HG03103 (cell line): ENCODE data around the gene BEAN1.
A peak's percentile ranks its signal among the peaks of the same experiment; 100 is the strongest.
"Not testable (repeated sequence)": the region's sequence is repeated elsewhere in the genome, so short reads cannot be mapped to it uniquely, and the experiment has no call there.

Source experiments
- ATAC-seq: cut with Tn5 transposase; IDR thresholded peaks from one replicate; pipeline ENCODE4 v1.9.1; 2021; ENCODE audit warnings: low read depth; ENCODE audit not compliant: unreplicated experiment

BEAN1 gene

DNA sequence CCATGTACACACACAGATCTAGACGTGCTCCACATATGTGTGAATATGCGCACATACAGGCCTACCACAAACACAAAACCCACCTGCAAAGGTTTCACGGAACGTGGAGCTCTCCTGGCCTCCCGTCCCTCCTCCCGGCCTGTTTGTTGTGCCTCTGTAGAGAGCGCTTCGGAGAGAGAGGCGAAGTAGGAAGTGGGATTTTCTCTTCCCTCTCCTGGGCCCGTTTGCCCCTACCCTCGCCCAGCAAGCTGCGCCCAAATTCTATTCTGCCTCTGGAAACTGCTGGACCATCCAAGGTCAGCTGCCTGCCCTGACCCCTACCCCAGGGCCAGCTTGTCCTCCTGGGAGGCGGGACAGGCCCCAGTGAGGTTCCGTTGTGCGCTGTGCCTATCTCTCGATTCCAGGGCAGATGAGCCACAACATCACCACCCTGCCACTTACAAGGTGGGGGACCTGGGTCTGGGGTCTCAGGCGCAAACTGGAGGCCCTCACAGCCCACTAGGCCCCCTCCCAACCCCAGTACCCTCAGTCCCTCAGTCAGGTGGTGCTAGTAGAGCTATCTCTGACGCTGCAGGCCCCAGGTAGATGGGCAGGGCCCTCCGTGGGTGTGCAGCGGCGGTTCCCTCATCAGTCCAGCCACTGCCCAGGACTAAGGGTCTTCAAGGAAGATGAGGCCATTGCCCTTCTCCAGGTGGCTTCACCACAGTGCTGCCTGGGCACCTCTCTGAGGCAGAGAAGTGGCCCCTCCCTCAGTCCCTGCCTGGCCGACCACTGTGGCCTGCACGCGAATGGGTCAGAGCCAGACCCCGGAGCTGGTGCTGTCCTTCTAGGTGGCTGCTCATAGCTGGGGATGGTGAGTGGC is 54.2 kb downstream of the BEAN1 start:
- no peak for ATAC-seq

DNA sequence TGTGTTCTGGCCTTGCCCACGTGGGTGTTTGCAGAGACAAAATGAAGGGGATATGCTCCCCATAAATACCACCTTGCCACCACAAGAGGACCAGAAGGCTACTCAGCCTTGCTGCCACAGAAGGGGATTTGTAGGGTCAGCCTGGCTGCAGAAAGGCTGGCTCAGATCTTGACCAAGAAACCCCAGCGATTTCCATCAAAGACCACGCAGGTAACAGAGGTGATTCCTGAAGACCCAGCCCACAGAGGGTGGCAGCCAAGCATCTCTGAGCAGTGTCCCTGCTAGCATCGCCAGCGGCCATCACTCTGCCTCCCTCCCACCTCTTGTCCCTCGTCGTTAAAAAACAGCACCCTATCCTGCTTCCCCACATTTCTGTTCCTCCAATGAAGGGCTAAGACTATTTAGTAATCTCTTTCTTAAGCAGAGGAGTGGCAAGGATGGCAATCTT is 54.9 kb downstream of the BEAN1 start:
- ATAC-seq, result no peak

- ATAC-seq, result peak; percentile 62
Measured at GRCh38 chr16:66483689-66484452, 56.8 kb downstream of the BEAN1 start.

GRCh38 chr16:66484453-66485213 is 57.5 kb downstream of the BEAN1 start:
- ATAC-seq, result no peak

DNA sequence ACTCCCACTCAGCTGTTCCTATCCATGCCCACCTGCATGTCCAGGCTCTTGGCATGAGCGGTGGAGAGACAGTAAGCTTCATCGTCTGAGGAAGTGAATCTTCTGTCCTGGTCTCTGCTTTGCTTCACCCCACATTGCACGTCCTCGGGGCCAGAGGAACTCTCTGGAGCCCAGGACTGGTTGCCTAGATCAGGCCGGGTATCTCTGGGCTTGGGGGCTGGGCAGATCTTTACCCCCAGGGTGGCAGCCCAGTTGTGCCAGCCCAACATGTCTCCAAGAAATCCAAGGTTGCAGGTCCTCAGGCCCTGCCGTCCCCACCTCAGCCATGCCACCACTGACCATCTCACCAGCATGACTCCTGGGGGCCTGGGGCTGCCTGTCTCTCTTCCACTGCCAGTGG is 58.3 kb downstream of the BEAN1 start:
- no peak for ATAC-seq

DNA sequence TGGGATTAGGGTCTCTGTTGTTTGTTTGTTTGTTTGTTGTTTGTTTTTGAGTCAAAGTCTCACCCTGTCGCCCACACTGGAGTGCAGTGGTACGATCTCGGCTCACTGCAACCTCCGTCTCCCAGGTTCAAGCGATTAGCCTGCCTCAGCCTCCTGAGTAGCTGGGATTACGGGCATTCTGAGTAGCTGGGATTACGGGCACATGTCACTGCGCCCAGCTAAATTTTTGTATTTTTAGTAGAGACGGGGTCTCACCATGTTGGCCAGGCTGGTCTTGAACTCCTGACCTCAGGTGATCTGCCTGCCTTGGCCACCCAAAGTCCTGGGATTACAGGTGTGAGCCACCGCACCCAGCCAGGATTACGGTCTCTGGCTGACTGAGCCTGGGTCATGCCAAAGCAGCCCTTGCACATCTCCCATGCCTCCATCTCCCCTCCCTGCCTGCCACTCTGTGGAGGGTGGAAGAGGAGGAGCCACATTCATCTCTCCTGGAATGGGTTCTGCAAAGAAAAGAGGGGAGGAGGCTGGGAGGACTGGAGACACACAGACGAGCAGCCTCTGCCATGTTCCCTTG is 59.2 kb downstream of the BEAN1 start:
- ATAC-seq, result no peak

DNA sequence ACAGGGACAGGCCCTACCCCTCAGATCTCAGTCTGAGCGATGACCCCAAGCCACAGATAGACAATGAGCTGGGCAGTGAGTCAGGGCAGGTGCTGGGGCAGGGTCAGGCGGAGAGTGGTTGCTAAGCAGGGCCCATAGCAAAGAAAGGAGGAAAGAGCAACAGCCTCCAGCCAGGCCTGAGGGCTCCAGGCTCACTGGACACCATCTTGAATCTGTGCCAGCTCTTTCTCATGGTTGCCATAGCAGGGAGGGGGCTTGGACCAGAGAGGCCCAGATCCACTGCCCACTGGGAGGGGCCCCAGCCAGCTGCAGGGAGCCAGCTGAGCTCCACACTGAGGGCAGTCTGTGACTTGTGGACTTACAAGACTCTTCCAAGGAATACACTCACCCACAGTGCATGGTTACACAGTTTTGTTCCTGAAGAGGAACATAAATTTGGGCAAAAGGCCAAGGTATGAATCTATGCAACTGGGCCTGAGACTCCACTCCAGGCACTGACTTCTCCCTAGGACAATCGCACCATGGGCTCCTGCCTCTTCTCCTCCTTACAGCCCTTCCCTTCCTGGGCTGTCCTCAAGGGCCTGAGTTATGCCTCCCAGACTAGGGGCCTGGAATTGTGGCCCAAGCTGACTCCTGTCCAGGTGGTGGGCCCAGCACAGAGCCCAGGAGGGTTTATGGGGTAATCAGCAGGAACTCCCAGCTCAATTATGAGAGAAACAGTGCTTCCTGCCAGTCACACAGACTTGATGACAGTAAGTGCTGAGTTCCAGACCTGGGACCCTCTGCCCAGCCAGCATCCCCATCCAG is 59.9 kb downstream of the BEAN1 start:
- ATAC-seq, result no peak

DNA sequence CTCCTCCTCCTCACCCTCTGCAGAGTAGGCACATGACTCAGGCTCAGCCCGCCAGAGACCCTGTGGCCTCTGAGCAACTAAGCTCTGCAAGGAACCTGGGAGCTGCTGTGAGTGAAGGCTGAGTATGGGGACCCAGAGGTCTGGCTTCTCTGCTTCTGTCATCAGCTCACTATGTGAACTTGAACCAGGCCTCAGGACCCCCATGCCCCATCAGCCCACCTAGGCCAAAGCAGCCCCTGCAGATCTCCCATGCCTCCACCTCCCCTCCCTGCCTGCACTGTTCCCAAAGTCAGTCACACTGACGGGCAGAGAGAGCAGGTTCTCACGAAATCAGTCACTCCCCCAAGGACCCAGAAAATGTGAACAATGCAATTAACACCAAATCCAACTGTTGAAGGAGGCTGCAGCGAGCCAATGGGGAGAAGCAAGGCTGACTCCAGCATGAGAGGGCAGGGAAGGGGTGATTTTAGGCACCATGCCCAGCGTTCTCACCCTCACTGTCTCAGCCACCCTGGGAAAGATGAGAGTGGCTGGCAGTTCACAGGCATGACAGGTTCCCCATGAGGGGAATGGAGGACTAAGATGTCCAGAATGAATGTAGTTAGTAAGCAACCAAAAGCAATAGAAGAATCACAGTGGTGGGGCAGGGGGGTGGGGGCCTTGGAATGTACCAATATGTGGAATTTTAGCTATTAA is 60.6 kb downstream of the BEAN1 start:
- no peak for ATAC-seq

DNA sequence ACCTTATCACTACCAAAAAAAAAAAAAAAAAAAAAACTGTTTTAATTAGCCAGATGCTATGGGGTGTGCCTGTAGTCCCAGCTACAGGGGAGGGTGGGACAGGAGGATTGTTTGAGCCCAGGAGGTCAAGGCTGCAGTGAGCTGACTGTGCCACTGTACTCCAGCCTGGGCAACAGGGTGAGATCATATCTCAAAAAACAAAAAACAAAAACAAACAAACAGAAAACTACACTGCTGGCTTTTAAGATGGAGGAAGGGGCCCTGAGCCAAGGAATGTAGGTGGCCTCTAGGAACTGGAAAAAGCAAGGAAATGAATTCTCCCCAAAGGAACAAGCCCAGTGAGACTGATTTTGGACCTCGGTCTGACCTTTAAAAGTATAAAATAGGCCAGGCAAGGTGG is 61.4 kb downstream of the BEAN1 start:
- no peak for ATAC-seq

DNA sequence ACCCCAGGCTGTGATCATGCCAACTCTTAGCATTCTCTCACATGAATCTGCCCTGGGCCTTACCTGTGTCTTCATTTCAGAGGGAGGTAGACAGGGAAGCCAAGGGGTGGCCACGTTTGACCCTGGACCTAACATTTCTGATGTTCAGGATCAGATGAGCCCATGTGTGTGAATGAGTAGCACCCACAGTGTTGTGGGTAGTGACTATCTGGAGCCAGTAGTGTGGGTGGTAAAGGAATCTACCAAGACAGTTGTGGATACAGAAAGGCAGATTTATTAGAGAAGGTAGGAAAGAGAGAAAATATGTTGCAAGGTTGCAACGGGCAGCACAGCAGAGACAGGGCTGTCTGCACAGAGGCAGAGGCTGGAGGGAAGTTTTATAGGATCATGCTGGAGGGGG is 62.3 kb downstream of the BEAN1 start:
- ATAC-seq, result no peak

- no peak for ATAC-seq
Measured at GRCh38 chr16:66489818-66490217, 62.7 kb downstream of the BEAN1 start.

- ATAC-seq, result no peak
Measured at GRCh38 chr16:66490774-66491715, 64.0 kb downstream of the BEAN1 start.

DNA sequence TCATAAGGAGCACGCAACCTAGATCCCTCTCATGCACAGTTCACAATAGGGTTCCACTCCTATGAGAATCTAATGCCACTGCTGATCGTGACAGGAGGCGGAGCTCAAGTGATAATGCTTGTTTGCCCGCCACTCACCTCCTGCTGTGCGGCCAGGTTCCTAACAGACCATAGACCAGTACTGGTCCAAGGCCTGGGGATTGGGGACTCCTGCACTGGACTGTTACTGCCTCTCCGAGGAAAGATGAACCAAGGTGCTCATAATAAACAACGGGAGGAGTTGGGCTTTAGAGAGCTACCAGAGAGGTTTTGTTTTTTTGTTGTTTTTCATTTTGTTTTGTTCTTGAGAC is 64.6 kb downstream of the BEAN1 start:
- no peak for ATAC-seq

DNA sequence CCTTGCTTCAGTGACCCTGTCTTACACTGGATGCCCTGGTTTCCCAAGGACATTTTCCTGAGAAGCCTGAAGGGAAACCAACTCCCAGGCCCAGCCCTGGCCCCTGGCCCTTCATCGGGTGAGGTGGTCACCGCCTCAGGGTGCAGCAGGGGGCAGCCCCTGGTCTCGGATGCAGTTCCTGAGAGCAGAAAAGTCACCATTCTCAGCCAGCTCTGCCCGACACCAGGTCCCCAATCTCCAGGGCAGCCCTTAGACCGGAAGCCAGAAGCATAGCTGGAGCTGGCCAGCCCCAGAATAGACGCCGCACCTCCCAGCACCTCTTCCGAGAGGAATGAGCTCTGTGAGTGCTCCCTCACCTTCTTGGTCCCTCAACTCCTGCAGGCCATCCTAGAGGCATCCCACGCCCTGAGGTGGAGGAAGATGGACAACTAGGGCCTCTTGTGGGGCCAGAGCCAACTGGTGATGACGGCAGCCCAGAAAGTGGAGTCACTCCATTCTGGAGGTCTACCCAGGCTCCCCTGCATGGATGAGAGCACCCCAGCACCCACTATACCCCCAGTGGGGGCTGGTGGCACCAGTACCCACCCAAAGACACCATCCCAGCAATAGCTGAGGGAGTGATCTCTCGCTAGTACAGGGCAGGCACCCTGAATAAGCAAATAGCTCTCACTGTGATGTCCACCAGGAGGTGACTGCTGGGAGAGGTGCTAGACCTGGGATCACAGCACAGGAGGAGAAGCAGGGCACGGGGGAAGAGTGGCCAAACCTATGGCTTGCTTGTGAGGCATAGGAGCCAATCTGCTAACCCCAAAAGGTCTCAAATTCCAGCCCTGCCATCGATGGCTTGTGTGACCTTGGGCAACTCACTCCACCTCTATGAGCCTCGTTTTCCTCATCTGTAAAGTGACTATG is 66.7 kb downstream of the BEAN1 start:
- no peak for ATAC-seq

DNA sequence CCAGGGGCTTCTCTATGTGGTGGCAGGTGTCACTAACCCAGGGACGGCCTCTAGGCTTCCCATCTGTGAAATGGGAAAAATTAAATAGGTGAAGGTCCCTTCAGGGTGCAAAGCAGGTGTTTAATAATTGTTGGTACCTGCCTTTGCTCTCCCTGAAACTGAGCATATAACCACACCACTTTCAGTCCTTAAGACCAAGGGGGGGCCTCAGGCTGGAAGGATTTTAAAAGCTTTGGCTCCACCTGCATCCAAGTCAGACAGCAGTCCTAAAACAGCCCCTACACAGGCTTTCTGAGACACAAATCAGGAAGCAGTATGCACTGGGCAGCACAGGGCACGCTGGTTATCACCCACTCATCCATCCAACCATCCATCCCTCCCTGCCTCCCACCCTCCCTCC is 67.8 kb downstream of the BEAN1 start:
- no peak for ATAC-seq

GRCh38 chr16:66495440-66495839 is 68.3 kb downstream of the BEAN1 start:
- no peak for ATAC-seq

- not testable (repeated sequence) for ATAC-seq
Measured at GRCh38 chr16:66496226-66496625, 69.1 kb downstream of the BEAN1 start.
